ENCODE results near the gene PAX8. TPM values are rescaled to one million over a fixed set of nuclear protein-coding genes. Genes with fewer than 3 reads are reported as not detected.

The PAX8 gene
- total RNA-seq, 1 experiment from 2014 or later: 3.4 TPM

- intact Hi-C loops (cut with micrococcal nuclease): no loop called here
- H3K9me2 ChIP-seq (replicated peaks; ENCODE audit: low read length): no peaks in the 10 kb centered on the region
- no peak overlapping the region for H3K27ac ChIP-seq (ENCODE audit: low read length)
Observed at GRCh38 chr2:113202305-113203216, 76.2 kb downstream of the PAX8 start.

GRCh38 chr2:113201496-113202304 is 77.0 kb downstream of the PAX8 start:
- no peak overlapping the region for H3K4me3 ChIP-seq (ENCODE audit: low read length)
- ATAC-seq: no peak
- H3K4me1 ChIP-seq (ENCODE audit: insufficient read depth, low read length): peaks cover 18% of the 10 kb centered on the region

More at GRCh38 chr2:113202305-113203216, 76.2 kb downstream of the PAX8 start:
- H2AFZ ChIP-seq (ENCODE audit: low read length): no peak overlapping the region
- no peaks in the 10 kb centered on the region for H3K9me3 ChIP-seq (ENCODE audit: low read length)
- H3F3A ChIP-seq (ENCODE audit: low read length, unreplicated experiment): no peaks in the 10 kb centered on the region
- BruUV-seq (replicated peaks): no TSS peak
- TF ChIP-seq EZH2 (IDR thresholded peaks at IDR 0.05; ENCODE audit: low read length, unreplicated experiment) (no peak), EZH2phosphoT487 (IDR thresholded peaks at IDR 0.05; ENCODE audit: borderline replicate concordance, low read length) (no peak), CTCF (conservative IDR thresholded peaks at IDR 0.05; ENCODE audit: low read depth, low read length) (no peak)
- ATAC-seq (no peak), DNase-seq (no peak)
- H3K27me3 ChIP-seq (ENCODE audit: low read length): no peaks in the 10 kb centered on the region
- no peaks in the 10 kb centered on the region for H4K20me1 ChIP-seq (ENCODE audit: low read length)
- H3K4me2 ChIP-seq (ENCODE audit: low read length): no peak overlapping the region
- peaks cover 18% of the 10 kb centered on the region for H3K4me1 ChIP-seq (ENCODE audit: insufficient read depth, low read length)
- H3K9ac ChIP-seq (ENCODE audit: low read length): no peak overlapping the region
- peaks cover 25% of the 10 kb centered on the region for H3K79me2 ChIP-seq (ENCODE audit: low read length)
- H3K36me3 ChIP-seq (ENCODE audit: low read depth, low read length): no peaks in the 10 kb centered on the region; the same call in 1 of the 2 replicates
- ChIA-PET CTCF (interaction anchor here (2.0 kb wide), 1 partner anchor 38 kb away, joined by 10 read pairs; no protein-coding TSS in a partner anchor), POLR2A (ENCODE audit: unreplicated experiment) (interaction anchor here (0.7 kb wide), 1 partner anchor 44 kb away, joined by 19 read pairs; no protein-coding TSS in a partner anchor)
- no peak overlapping the region for H3K4me3 ChIP-seq (ENCODE audit: low read length)

More at GRCh38 chr2:113201496-113202304, 77.0 kb downstream of the PAX8 start:
- H3K27me3 ChIP-seq (ENCODE audit: low read length): no peaks in the 10 kb centered on the region
- TF ChIP-seq CTCF (conservative IDR thresholded peaks at IDR 0.05; ENCODE audit: low read depth, low read length): no peak
- no peak for TF ChIP-seq EZH2phosphoT487 (IDR thresholded peaks at IDR 0.05; ENCODE audit: borderline replicate concordance, low read length)
- TF ChIP-seq EZH2 (IDR thresholded peaks at IDR 0.05; ENCODE audit: low read length, unreplicated experiment): no peak
- ChIA-PET POLR2A (ENCODE audit: unreplicated experiment) (no interaction called here), CTCF (no interaction called here)
- H3K9me3 ChIP-seq (ENCODE audit: low read length): no peaks in the 10 kb centered on the region
- no peak overlapping the region for H3K27ac ChIP-seq (ENCODE audit: low read length)
- H2AFZ ChIP-seq (ENCODE audit: low read length): no peak overlapping the region
- no peaks in the 10 kb centered on the region for H3F3A ChIP-seq (ENCODE audit: low read length, unreplicated experiment)
- BruUV-seq (replicated peaks): no TSS peak
- H3K79me2 ChIP-seq (ENCODE audit: low read length): peaks cover 25% of the 10 kb centered on the region
- no peak for DNase-seq
- intact Hi-C loops (cut with micrococcal nuclease): no loop called here
- no peaks in the 10 kb centered on the region; the same call in 1 of the 2 replicates for H3K36me3 ChIP-seq (ENCODE audit: low read depth, low read length)
- no peaks in the 10 kb centered on the region for H3K9me2 ChIP-seq (replicated peaks; ENCODE audit: low read length)
- H3K9ac ChIP-seq (ENCODE audit: low read length): no peak overlapping the region
- H4K20me1 ChIP-seq (ENCODE audit: low read length): no peaks in the 10 kb centered on the region
- no peak overlapping the region for H3K4me2 ChIP-seq (ENCODE audit: low read length)
